ENCODE data around the gene SHISAL2A. TPM values are rescaled to one million over a fixed set of nuclear protein-coding genes. Genes with fewer than 3 reads are reported as not detected.

Gene SHISAL2A
- total RNA-seq, 1 donor from 2014 or later: not detected

DNA sequence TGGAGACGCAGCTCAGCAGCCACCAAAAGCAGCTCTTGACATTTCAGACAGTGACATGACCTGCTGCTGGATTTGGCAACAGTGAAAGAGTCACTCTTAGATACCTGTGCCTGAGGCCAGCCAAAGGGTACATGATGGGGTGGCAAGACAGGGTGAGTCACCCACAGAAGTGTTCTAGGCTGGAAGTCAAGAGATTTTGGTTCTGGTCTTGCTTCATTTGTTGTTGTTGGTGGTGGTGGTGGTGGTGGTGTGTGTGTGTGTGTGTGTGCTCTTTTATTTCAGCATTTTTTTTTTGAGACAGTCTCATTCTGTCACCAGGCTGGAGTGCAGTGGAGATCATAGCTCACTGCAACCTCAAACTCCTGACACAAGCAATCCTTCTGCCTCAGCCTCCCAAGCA, 25.8 kb downstream of the SHISAL2A start:
- Mint-ChIP-seq H3K4me3 (ENCODE audit: unreplicated experiment) (no peak overlapping the region), H3K9me3 (ENCODE audit: unreplicated experiment) (no peaks in the 10 kb centered on the region), H3K27ac (ENCODE audit: unreplicated experiment) (no peak overlapping the region), H3K27me3 (ENCODE audit: unreplicated experiment) (no peaks in the 10 kb centered on the region), H3K4me1 (ENCODE audit: unreplicated experiment) (peaks cover 25% of the 10 kb centered on the region), H3K36me3 (ENCODE audit: unreplicated experiment) (no peaks in the 10 kb centered on the region)
- no peak for TF ChIP-seq CTCF (IDR thresholded peaks at IDR 0.05)
- DNase-seq (ENCODE audit: extremely low spot score, unreplicated experiment): no peak

DNA sequence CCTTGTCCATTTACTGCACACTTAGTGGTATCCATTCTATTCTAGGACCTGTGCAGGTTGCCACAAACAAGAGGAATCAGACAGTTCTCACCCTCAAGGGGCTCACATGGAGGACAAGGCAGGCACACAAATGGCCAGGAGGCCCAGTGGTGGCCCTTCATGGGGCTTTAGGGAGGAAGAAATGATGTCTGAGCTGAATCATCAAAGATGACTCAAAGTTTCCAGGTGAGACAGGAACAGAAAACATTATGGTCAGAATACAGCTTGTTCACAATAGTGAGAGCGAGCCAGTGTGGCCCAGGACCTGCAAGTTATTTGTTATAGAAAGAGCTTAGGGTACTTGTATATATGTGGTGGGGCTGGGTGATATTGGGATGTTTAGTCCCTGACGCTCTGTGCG, 26.4 kb downstream of the SHISAL2A start:
- Mint-ChIP-seq H3K4me1 (ENCODE audit: unreplicated experiment) (peaks cover 26% of the 10 kb centered on the region), H3K9me3 (ENCODE audit: unreplicated experiment) (no peaks in the 10 kb centered on the region), H3K4me3 (ENCODE audit: unreplicated experiment) (no peak overlapping the region), H3K36me3 (ENCODE audit: unreplicated experiment) (no peaks in the 10 kb centered on the region), H3K27ac (ENCODE audit: unreplicated experiment) (no peak overlapping the region), H3K27me3 (ENCODE audit: unreplicated experiment) (no peaks in the 10 kb centered on the region)
- DNase-seq (ENCODE audit: extremely low spot score, unreplicated experiment): no peak
- no peak for TF ChIP-seq CTCF (IDR thresholded peaks at IDR 0.05)

DNA sequence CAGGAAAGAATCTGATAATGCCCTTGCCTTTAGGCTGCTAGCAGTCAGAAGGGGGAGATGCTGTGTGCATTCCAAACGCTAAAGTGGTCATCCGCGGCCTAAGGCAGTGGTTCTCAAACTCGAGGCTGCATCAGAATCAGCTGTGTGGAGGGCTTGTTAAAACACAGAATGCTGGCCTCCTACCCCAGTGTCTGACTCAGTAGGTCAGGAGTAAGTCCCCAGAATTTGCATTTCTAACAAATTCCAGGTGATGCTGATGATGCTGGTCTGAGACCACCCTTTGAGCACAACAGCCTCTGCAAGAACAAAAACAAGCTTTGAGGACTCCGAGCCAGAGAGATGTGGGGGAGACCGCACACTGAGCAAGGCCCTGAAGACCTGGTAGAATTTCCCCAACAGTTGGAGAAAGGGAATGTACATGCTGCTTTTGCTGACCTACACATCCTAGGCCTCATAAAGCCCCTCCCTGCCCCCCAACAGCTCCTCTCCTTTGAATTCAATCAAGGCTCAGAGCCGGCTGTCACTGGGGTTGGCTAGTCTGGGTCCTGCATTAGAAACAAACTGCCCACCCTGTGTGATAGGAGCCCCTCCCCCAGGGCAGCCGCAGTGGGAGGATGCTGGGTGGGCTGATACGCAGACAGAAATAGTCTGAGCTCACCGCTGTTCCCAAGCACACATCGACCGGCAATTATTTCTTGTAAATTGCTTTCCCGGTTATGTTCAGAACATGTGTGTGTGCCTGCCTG, 27.1 kb downstream of the SHISAL2A start:
- no peak for DNase-seq (ENCODE audit: extremely low spot score, unreplicated experiment)
- H3K27ac Mint-ChIP-seq (ENCODE audit: unreplicated experiment): no peak overlapping the region
- TF ChIP-seq CTCF (IDR thresholded peaks at IDR 0.05): no peak
- no peaks in the 10 kb centered on the region for H3K9me3 Mint-ChIP-seq (ENCODE audit: unreplicated experiment)
- no peaks in the 10 kb centered on the region for H3K27me3 Mint-ChIP-seq (ENCODE audit: unreplicated experiment)
- no peaks in the 10 kb centered on the region for H3K36me3 Mint-ChIP-seq (ENCODE audit: unreplicated experiment)
- peaks cover 27% of the 10 kb centered on the region for H3K4me1 Mint-ChIP-seq (ENCODE audit: unreplicated experiment)
- no peak overlapping the region for H3K4me3 Mint-ChIP-seq (ENCODE audit: unreplicated experiment)

GRCh38 chr1:52660807-52661206, 27.8 kb downstream of the SHISAL2A start:
- Mint-ChIP-seq H3K27ac (ENCODE audit: unreplicated experiment) (no peak overlapping the region), H3K4me3 (ENCODE audit: unreplicated experiment) (no peak overlapping the region), H3K9me3 (ENCODE audit: unreplicated experiment) (no peaks in the 10 kb centered on the region), H3K4me1 (ENCODE audit: unreplicated experiment) (peaks cover 32% of the 10 kb centered on the region), H3K36me3 (ENCODE audit: unreplicated experiment) (no peaks in the 10 kb centered on the region), H3K27me3 (ENCODE audit: unreplicated experiment) (no peaks in the 10 kb centered on the region)
- DNase-seq (ENCODE audit: extremely low spot score, unreplicated experiment): no peak
- TF ChIP-seq CTCF (IDR thresholded peaks at IDR 0.05): no peak

GRCh38 chr1:52662645-52663313, 29.8 kb downstream of the SHISAL2A start:
- H3K27ac Mint-ChIP-seq (ENCODE audit: unreplicated experiment): peak overlapping the region; percentile 48

More at GRCh38 chr1:52662645-52663313, 29.8 kb downstream of the SHISAL2A start:
- Mint-ChIP-seq H3K4me1 (ENCODE audit: unreplicated experiment) (peaks cover 32% of the 10 kb centered on the region), H3K9me3 (ENCODE audit: unreplicated experiment) (no peaks in the 10 kb centered on the region), H3K36me3 (ENCODE audit: unreplicated experiment) (no peaks in the 10 kb centered on the region), H3K4me3 (ENCODE audit: unreplicated experiment) (peak overlapping the region; percentile 14), H3K27me3 (ENCODE audit: unreplicated experiment) (no peaks in the 10 kb centered on the region)
- peak; percentile 9 for TF ChIP-seq CTCF (IDR thresholded peaks at IDR 0.05)
- DNase-seq (ENCODE audit: extremely low spot score, unreplicated experiment): no peak
